Measurements from ENCODE around the gene TNRC6A.

TNRC6A gene

GRCh38 chr16:24829153-24829552 lies 99.7 kb downstream of the TNRC6A start:
- no peak overlapping the region for H3K4me3 ChIP-seq (ENCODE audit: low read depth, low read length)

DNA sequence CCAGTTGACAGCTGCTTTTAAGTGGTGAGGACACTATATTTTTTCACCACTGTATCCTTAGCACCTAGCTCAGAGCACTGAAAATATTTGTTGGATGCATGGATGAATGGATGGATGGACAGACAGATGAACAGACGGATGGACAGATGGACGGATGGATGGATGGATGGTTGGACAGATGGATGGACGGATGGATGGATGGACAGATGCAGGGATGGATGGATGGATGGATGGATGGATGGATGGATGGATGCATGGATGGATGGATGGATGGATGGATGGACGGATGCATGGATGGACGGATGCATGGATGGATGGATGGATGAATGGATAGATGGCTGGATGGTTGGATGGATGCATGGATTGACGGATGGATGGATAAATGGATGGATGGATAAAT lies 103.9 kb downstream of the TNRC6A start:
- no peak overlapping the region for H3K4me2 ChIP-seq (ENCODE audit: low read length)
- no peak overlapping the region for H3K9ac ChIP-seq
- H3K27ac ChIP-seq: no peak overlapping the region
- no peaks in the 10 kb centered on the region for H3K4me1 ChIP-seq
- H3K9me3 ChIP-seq (ENCODE audit: control insufficient read depth, low read length): no peaks in the 10 kb centered on the region
- no peaks in the 10 kb centered on the region for H3K27me3 ChIP-seq (ENCODE audit: control insufficient read depth, insufficient read depth, low read length)
- no peak overlapping the region for H3K4me3 ChIP-seq (ENCODE audit: low read depth, low read length)
- H3K36me3 ChIP-seq (ENCODE audit: control insufficient read depth, insufficient read depth, low read length): no peaks in the 10 kb centered on the region
- H3K79me2 ChIP-seq: no peaks in the 10 kb centered on the region
- no peak overlapping the region for H2AFZ ChIP-seq
- no peak for TF ChIP-seq CTCF (IDR thresholded peaks at IDR 0.05)

More at GRCh38 chr16:24829153-24829552, 99.7 kb downstream of the TNRC6A start:
- Histone ChIP-seq H3K36me3 (ENCODE audit: control insufficient read depth, insufficient read depth, low read length) (no peaks in the 10 kb centered on the region), H3K9ac (no peak overlapping the region), H3K4me1 (no peaks in the 10 kb centered on the region), H3K79me2 (no peaks in the 10 kb centered on the region), H3K9me3 (ENCODE audit: control insufficient read depth, low read length) (no peaks in the 10 kb centered on the region), H3K27me3 (ENCODE audit: control insufficient read depth, insufficient read depth, low read length) (no peaks in the 10 kb centered on the region), H3K4me2 (ENCODE audit: low read length) (no peak overlapping the region), H2AFZ (no peak overlapping the region), H3K27ac (no peak overlapping the region)
- no peak for TF ChIP-seq CTCF (IDR thresholded peaks at IDR 0.05)

DNA sequence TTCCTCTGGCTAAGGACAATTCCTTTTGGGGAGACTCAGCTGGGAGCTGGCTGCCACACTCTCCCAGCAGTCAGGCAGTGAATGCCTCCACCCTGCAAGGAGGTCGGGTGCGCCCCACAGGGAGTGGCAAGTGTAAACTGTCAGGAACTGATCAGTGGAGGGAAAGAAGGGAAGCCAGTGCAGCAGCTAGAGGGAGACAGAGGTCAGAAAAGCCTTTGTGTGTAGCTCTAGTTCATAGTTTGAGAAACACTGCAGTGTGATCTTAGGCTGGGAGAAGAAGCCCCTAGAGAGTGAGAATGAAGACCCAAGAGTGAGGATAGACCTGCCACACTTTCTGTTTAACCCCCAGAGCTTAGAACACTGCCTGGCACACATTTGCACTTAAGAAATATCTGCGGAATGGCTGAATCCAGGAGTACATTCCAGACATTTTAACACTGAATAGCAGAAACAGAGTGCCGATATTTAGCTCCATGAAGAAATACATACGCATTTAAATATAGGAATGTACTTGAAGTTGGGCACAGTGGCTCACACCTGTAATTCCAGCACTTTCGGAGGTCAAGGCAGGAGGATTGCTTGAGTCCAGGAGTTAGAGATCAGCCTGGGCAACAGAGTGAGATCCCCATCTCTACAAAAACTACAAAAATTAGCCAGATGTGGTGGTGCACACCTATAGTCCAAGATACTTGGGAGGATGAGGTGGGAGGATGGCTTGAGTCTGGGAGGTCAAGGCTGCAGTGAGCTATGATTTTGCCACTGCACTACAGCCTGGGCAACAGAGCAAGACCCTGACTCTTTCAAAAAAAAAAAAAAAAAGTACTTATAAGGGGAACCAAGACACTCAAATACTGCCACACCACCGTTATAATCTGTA lies 105.2 kb downstream of the TNRC6A start:
- Histone ChIP-seq H3K79me2 (no peaks in the 10 kb centered on the region), H3K27me3 (ENCODE audit: control insufficient read depth, insufficient read depth, low read length) (no peaks in the 10 kb centered on the region), H2AFZ (no peak overlapping the region), H3K27ac (no peak overlapping the region), H3K9ac (no peak overlapping the region), H3K4me1 (no peaks in the 10 kb centered on the region), H3K4me2 (ENCODE audit: low read length) (no peak overlapping the region), H3K4me3 (ENCODE audit: low read depth, low read length) (no peak overlapping the region), H3K9me3 (ENCODE audit: control insufficient read depth, low read length) (no peaks in the 10 kb centered on the region), H3K36me3 (ENCODE audit: control insufficient read depth, insufficient read depth, low read length) (no peaks in the 10 kb centered on the region)
- TF ChIP-seq CTCF (IDR thresholded peaks at IDR 0.05): no peak

DNA sequence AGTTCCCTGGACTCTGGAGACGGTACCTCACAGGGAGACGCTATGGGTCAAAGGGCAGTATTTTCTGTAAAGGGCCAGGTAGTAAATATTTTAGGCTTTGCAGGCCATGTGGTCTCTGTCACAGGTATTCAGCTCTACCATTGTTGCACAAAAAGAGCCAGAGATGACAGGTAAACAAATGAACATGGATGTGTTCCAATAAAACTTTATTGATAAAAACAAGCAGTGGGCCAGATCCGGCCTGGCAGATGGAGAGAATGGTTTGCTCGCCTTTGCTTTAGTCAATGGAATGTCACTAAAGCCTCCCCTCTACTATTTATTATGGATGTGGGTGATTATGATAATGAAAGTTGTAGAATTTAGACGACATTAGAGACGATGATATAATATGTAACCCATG lies 107.4 kb downstream of the TNRC6A start:
- Histone ChIP-seq H3K27me3 (ENCODE audit: control insufficient read depth, insufficient read depth, low read length) (no peaks in the 10 kb centered on the region), H3K9me3 (ENCODE audit: control insufficient read depth, low read length) (no peaks in the 10 kb centered on the region), H3K4me1 (no peaks in the 10 kb centered on the region), H3K27ac (no peak overlapping the region), H3K36me3 (ENCODE audit: control insufficient read depth, insufficient read depth, low read length) (no peaks in the 10 kb centered on the region), H3K4me3 (ENCODE audit: low read depth, low read length) (no peak overlapping the region), H3K79me2 (no peaks in the 10 kb centered on the region), H2AFZ (no peak overlapping the region), H3K9ac (no peak overlapping the region), H3K4me2 (ENCODE audit: low read length) (no peak overlapping the region)
- TF ChIP-seq CTCF (IDR thresholded peaks at IDR 0.05): no peak

DNA sequence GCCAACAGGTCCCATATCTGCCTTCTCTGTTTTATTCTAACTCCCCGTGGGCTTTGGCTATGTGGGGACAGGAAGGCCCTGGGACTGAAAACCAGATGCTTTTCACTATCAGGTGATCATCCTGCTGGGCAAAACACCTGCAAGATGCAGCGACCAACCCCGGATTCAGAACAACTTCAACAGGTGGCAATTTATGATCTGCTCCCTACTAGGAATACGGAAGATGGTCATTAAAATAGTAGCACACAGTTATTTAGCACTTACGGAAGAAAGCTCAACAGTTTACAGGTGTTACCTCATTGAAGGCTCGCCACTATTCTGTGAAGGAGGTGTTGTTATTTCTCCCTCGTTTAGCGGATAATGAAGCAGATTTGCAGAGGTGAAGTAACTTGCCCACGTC lies 108.5 kb downstream of the TNRC6A start:
- H3K9ac ChIP-seq: no peak overlapping the region

More for the DNA sequence above, 108.5 kb downstream of the TNRC6A start:
- no peaks in the 10 kb centered on the region for H3K4me1 ChIP-seq
- H3K36me3 ChIP-seq (ENCODE audit: control insufficient read depth, insufficient read depth, low read length): no peaks in the 10 kb centered on the region
- H3K9me3 ChIP-seq (ENCODE audit: control insufficient read depth, low read length): no peaks in the 10 kb centered on the region
- H3K27ac ChIP-seq: no peak overlapping the region
- H3K27me3 ChIP-seq (ENCODE audit: control insufficient read depth, insufficient read depth, low read length): no peaks in the 10 kb centered on the region
- no peak overlapping the region for H3K4me3 ChIP-seq (ENCODE audit: low read depth, low read length)
- H2AFZ ChIP-seq: no peak overlapping the region
- H3K79me2 ChIP-seq: no peaks in the 10 kb centered on the region
- no peak for TF ChIP-seq CTCF (IDR thresholded peaks at IDR 0.05)
- H3K4me2 ChIP-seq (ENCODE audit: low read length): no peak overlapping the region

Data from parathyroid adenoma (tissue), 2 donors.